CD4-positive, alpha-beta T cell treated with Interleukin-17A for 1 hour (primary cell): ENCODE results near the gene ZNF710.

Experiments
- DNase-seq: peaks from one replicate; pipeline ENCODE4 v3.0.0-alpha.2; 2020

ZNF710 gene

GRCh38 chr15:89993349-89993748, 7.8 kb upstream of the ZNF710 start:
- no peak for DNase-seq

DNA sequence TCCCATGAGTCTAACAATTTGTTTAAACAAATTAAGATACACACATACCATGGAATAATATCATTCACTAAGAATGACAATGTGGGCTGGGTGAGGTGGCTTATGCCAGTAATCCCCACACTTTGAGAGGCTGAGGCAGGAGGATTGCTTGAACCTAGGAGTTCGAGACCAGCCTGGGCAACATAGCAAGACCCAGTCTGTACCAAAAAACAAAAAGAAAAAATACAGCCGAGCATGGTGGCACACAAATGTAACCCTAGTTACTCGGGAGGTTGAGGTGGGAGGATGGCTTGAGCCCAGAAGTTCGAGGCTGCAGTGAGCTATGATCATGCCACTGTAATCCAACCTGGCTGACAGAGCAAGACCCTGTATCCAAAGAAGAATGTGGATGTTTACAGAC, 4.0 kb upstream of the ZNF710 start:
- no peak for DNase-seq

- no peak for DNase-seq
Observed at GRCh38 chr15:89998141-89998661, 2.9 kb upstream of the ZNF710 start.

DNA sequence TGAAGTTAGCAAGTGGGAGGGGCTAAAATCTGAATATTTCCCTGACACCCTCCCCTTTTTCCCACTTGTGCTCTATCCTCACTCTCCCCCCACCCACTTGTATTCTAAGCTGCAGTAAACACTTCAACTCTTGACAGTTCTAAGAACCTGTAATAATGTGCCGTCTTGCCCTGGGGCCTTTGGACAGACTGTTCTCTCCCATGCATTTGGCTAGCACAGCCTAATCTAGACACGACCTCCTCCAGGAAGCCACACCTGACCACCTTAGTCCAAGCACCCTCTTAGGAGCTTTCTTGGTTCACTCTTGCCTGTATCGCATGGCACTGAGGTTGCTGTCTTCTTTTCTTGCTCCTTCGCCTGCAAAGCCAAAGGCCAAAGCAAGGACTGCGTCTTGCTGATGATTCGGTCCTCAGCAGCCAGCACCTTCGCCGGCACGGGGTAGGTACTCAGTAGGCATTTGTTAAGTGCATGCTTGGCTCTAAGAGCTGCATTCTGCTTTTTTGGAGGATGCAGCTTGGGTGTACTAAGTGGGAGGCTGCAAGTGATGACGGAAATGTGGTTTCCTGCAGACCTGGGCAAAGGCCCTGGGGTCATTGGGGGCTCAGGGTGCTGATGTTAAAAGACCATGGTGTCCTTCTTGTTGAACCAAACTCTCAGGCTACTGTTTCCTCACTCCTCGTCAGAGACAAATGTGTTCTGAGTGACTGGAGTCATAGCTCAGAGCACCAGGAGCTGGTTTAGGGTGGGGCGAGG, 2.0 kb upstream of the ZNF710 start:
- no peak for DNase-seq

GRCh38 chr15:89999676-90000185, 1.4 kb upstream of the ZNF710 start:
- DNase-seq: no peak

DNA sequence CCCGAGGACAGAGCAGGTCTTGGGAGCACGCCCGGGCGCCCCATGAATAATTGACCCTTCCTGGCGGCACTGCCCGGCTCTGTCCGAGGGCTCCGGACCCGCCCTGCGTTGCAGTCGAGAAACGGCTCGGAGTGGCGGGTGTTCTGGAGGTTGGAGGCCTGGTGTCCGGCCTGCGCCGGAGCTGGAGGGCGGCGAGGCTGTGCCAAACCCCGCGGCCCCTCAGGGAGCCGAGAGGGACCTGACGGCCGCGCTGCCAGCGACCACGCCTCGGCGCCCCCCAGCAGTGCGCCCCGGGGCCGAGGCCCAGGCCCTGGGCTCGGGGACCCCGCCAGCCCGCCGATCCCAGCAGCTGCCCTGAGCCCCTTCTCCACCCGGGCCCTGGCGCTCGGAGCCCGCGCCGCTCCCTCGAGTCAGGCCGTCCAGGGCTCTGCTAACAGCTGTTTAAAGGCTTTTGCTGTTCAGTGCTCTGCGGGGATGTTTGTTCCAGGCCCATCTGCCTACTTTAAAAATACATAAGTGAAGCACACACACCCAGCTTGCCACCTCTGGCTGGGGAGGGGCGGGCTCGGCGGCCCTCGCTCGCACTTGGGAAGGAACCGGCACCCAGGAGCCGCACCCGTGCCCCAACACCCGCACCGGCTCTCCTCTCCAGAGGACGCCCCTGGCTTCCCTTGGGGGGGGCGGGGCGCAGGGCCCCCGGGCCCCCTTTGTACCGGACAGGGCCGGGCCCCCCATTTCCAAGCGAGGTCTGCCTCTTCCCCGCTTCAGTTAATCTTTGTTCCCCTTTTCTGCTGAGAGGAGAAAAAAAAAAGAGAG, 730 bp upstream of the ZNF710 start:
- DNase-seq: peak; percentile 20

- peak; percentile 76 for DNase-seq
Observed at GRCh38 chr15:90001683-90002427, 731 bp downstream of the ZNF710 start.

DNA sequence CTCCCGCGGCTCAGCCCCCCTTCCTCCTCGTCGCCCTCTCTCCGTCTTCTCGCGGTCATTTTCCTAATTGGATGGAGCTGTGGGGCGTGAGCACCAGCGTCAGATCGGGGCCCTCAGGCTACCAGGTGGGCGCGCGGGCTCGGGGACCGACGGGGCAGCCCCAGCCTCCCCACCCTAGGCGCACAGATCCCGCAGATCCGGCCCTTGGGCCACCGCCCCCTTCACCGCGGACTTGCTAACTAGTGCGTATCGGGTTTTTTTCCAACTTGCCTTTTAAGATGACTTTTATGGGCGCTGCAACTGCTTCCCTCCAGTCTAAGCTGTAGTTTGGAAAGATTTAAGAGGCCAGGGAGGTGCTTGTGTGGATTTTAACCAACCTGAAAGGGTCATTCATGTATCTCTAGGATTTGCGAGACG, 1.3 kb downstream of the ZNF710 start:
- DNase-seq: peak; percentile 34

DNA sequence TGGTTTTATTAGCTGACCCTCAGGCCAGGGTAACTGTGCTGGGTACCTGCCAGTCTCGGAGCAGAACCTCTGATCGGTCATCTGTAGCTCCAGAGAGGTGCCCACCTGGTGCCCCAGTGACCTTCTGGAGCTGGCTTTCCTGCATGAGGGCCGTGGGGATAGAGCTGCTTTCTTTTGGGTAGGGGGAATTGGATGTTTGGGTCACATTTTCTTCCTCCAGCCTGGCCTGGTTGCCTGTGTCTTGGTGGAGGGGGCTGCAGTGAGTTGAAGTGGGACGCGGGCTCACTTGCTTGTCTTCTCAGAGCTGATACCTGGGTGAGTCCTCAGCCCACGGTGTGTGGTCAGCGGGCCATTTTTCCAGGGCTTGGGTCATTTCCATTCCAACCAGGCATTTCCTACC, 2.6 kb downstream of the ZNF710 start:
- no peak for DNase-seq

DNA sequence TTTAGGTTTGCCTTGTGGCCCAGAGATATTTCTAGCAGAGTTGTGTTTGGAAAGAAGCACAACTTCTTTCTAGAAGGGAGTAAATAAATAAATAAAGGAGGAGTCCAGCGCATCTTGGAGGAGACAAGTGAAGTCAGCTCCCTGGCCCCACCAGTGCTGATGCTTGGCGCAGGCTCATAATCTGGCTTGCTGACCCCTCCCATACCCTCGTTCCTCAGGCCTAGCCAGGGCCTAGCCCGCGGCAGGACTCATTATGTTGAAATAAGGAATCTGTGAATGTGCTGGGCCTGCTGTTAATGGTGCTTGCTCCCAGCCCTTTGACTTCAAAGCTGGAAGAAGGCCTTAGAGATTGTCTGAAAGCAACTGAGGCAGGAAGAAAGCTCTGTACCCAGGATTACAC, 3.1 kb downstream of the ZNF710 start:
- DNase-seq: no peak

DNA sequence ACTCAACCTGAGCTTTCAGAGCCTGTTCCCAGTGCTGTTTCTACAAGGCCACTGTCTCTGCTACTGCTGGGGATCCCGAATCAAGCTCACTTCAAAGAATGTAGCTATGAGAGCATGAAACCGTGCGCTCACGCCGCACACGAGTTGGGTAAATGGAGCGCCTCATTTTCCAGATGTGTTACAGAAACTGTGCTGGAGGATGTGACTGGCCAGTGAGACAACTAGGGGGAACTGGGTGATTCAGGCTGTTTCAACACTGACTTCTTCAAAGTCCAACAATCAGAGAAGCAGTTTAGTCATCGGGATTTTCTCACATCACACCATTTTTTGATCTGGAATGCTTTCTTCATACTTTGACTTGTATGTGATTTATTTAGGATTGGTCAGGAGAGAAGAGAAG, 3.5 kb downstream of the ZNF710 start:
- no peak for DNase-seq

DNA sequence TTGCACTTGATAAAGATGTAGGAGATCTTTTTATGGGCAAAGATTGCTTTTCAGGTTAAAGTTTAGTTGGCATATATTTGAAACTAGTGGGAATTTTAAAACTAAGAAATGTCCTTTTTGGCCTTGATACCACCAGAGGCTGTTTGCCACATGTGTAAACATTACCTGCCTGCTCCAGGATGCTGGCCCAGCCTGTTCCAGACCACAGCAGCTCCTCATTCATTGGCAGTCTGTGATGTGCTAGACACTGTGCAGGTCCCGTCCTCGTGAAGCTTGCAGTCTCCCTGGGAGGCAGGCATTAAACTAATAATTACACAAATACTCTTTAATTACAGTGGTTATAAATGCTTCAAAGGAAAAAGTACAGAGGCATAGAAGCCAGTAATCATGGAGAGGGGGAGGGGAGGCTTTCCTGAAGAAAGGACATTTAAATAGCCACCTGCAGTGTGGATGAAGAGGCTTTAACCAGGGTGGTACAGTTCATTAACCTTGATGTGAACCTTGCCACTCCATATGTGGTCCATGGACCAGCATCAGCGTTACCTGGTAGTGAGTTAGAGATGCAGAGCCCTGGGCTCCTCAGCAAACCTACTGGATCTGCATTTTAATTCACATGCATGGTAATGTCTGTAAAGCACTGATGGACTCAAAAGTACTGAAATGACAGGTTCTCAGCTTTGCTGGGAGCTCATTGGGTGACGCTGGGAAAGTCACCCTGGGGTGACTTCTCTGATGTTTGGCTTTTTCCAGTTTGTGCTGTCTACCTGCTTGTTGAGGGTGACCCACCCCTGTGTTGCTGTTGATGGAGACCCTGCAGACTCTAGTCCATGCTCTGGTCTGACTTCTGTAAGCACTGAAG, 5.3 kb downstream of the ZNF710 start:
- no peak for DNase-seq

- DNase-seq: no peak
Observed at GRCh38 chr15:90007076-90007460, 5.9 kb downstream of the ZNF710 start.

DNA sequence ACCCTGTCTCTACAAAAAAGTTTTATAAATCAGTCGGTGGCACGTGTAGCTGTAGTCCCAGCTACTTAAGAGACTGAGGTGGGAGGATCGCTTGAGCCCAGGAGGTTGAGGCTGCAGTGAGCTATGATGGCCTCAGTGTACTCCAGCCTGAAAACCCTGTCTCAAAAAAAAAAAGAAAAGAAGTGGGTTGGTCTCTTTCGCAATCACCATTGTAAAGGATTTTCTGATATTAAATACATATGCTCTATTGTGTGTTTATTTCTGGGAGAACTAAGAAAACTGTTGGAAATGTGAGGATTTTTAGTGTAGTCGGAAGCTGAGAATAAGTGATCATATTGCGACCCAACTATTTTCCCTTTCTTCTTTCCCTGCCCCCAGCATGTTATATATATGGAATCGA, 7.5 kb downstream of the ZNF710 start:
- DNase-seq: no peak

GRCh38 chr15:90009301-90010022, 8.3 kb downstream of the ZNF710 start:
- no peak for DNase-seq

DNA sequence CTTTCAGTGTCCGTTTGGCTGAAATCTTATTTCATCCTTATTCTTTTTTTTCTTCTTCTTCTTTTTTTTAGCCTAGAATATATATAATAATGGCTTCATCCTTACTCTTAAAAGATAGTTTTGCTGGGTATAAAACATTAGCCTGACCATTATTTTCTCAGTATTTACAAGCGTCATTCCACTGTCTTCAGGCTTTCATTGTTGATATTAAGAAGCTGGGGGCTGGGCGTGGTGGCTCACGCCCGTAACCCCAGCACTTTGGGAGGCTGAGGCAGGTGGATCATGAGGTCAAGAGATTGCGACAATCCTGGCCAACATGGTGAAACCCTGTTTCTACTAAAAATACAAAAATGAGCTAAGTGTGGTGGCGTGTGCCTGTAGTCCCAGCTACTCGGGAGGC, 10.6 kb downstream of the ZNF710 start:
- DNase-seq: no peak

DNA sequence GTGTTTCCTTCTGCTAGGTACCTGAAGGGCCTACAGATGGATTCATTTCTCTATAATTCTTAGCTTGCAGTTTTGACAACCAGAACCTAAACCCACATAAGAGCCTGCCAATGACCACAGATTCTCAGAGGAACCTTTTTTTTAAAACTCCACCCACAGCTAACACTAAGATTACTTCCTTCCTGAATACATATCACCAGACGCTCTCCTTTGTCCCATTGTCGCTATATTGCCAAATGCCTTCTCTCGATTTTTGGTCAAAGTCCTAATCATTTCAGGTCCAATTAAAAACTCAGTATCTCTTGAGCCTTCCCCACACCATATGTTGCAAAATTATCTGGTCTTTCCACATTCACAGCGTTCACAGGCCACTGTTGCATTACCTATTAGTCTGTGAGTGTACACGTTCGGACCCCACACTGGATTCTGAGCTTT, 12.4 kb downstream of the ZNF710 start:
- peak; percentile 73 for DNase-seq

DNA sequence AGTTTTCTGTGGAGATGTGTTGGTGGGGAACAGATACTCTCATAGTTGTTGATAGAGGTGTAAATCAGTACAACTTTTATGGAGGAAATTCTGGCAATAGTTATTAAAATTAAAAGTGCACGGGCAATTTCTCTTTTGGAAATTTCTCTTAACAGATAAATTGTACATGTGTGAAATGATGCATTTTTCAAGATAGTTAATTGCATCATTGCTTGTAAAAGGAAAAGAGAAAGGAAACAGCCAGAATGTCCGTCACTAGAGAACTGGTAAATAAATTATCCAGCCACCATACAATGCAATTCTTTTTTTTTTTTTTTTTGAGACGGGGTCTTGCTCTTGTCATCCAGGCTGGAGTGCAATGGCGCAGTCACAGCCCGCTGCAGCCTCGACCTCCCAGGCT, 14.2 kb downstream of the ZNF710 start:
- DNase-seq: no peak

DNA sequence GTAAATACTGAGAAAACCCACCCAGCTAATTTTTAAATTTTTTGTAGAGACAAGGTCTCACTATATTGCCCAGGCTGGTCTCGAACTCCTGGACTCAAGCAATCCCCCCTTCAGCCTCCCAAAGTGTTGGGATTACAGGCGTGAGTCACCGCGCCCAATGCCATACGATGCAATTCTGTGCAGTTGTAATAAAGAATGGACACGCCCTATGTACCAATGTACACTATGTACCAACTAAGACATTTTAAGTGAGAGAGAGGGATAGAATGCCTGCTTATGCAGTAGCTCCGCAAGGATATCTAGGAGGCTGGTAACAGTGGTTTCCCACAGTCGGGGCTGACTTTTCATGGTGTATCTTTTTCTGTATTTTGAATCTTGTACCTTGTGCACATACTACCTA, 14.6 kb downstream of the ZNF710 start:
- no peak for DNase-seq

- no peak for DNase-seq
Observed at GRCh38 chr15:90016721-90017120, 15.6 kb downstream of the ZNF710 start.

DNA sequence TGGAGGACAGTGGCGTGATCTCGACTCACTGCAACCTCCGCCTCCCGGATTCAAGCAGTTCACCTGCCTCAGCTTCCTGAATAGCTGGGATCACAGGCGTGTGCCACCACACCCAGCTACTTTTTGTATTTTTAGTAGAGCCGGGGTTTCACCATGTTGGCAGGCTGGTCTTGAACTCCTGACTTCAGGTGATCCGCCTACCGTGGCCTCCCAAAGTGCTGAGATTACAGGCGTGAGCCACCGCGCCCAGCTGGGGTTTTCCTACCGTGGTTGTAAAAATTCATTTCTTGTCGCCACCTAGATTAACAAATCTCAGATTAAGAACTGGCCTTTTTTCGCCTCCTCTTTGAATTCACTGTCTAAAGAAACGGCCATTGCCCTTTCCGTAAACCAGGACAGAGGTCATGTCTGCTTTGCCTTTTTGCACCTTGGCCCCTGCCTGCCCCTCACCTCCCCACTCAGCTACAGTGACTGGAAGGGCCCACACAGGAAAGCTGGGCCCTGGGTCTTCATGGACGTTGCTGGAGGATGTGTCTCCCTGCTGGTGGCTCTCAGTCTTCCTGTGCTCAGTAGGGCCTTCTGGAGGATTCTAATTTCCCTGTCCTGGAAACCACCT, 17.2 kb downstream of the ZNF710 start:
- DNase-seq: no peak
